ENCODE measurements around the gene BIRC5. TPM values are rescaled to one million over a fixed set of nuclear protein-coding genes. Genes with fewer than 3 reads are reported as not detected.
A peak's percentile ranks its signal among the peaks of the same experiment; 100 is the strongest.

BIRC5 gene
- total RNA-seq, 1 experiment from 2014 or later, result 140 TPM

- Histone ChIP-seq H3K27ac (ENCODE audit: low read depth, low read length) (no peak overlapping the region), H2AFZ (ENCODE audit: low read depth, low read length, poor library complexity, severe bottlenecking) (no peak overlapping the region), H3K36me3 (ENCODE audit: control insufficient read depth in 1 of 2, insufficient read depth in 2 of 2, low read length in 2 of 2) (no peaks in the 10 kb centered on the region), H4K20me1 (ENCODE audit: insufficient read depth) (no peaks in the 10 kb centered on the region), H3K4me1 (ENCODE audit: control insufficient read depth in 1 of 2, insufficient read depth in 2 of 2, low read length in 2 of 2) (peaks cover 5 to 14% of the 10 kb centered on the region in 2 experiments), H3K4me3 (replicated peaks in 1 of 2; ENCODE audit: low read depth in 1 of 2, low read length in 2 of 2) (no peak overlapping the region), H3K27me3 (ENCODE audit: insufficient read depth, low read length) (no peaks in the 10 kb centered on the region), H3K4me2 (ENCODE audit: low read length) (peak overlapping the region; percentile 50), H3K79me2 (ENCODE audit: insufficient read depth, low read length) (no peaks in the 10 kb centered on the region), H3K9me2 (ENCODE audit: insufficient read depth) (no peaks in the 10 kb centered on the region), H3K9me3 (ENCODE audit: control insufficient read depth in 1 of 2, insufficient read depth in 1 of 2, low read depth in 1 of 2, low read length in 2 of 2) (no peaks in the 10 kb centered on the region), H3K9ac (ENCODE audit: low read length) (no peak overlapping the region)
- no TSS peak for BruUV-seq (replicated peaks)
- ChIA-PET POLR2A (no interaction called here), CTCF (no interaction called here), RAD21 (ENCODE audit: low non-redundant PET in 1 of 2, low total read pairs in 2 of 2, uncharacterized antibody in 2 of 2, unreplicated experiment in 2 of 2) (interaction anchor here in 1 of 2 experiments (0.7 kb wide), 1 partner anchor 168 kb away, joined by 3 read pairs; no protein-coding TSS in a partner anchor)
- DNase-seq (ENCODE audit: low read depth, low spot score) (peak; percentile 28), ATAC-seq (peak; percentile 67)
- peak; percentile 32; the same call in 1 of the 2 replicates for TF ChIP-seq ZFX (IDR thresholded peaks at IDR 0.05)
- TF ChIP-seq ZBTB33 (IDR thresholded peaks at IDR 0.05; ENCODE audit: extremely low read depth, insufficient replicate concordance, low read length), result peak; percentile 74
- peak; percentile 65 for TF ChIP-seq YY1 (IDR thresholded peaks at IDR 0.05; ENCODE audit: extremely low read depth, insufficient replicate concordance, low read depth, low read length)
- no peak for TF ChIP-seq POLR2A (IDR thresholded peaks at IDR 0.05; ENCODE audit: borderline replicate concordance, extremely low read depth, insufficient read depth, insufficient read length)
- intact Hi-C loops (cut with micrococcal nuclease), result loop anchor here (5.0 kb wide), 1 partner anchor 127 kb away; the partner anchor contains the start of gene TMC6
Observed at GRCh38 chr17:78253946-78254672, 40.1 kb downstream of the BIRC5 start.

- H3K4me1 ChIP-seq (ENCODE audit: control insufficient read depth in 1 of 2, insufficient read depth in 2 of 2, low read length in 2 of 2), result peaks cover 5 to 14% of the 10 kb centered on the region in 2 experiments
- no peaks in the 10 kb centered on the region for H3K9me2 ChIP-seq (ENCODE audit: insufficient read depth)
- DNase-seq (ENCODE audit: low read depth, low spot score), result no peak
- ChIA-PET POLR2A (no interaction called here), RAD21 (ENCODE audit: low non-redundant PET in 1 of 2, low total read pairs in 2 of 2, uncharacterized antibody in 2 of 2, unreplicated experiment in 2 of 2) (interaction anchor here (0.6 to 0.7 kb wide), 2 partner anchors 23 to 167 kb away, joined by 3 to 5 read pairs; no protein-coding TSS in a partner anchor), CTCF (no interaction called here)
- H3K27ac ChIP-seq (ENCODE audit: low read depth, low read length), result no peak overlapping the region
- intact Hi-C loops (cut with micrococcal nuclease), result no loop called here
- H3K9ac ChIP-seq (ENCODE audit: low read length), result no peak overlapping the region
- H3K4me2 ChIP-seq (ENCODE audit: low read length), result no peak overlapping the region
- H4K20me1 ChIP-seq (ENCODE audit: insufficient read depth), result no peaks in the 10 kb centered on the region
- H3K79me2 ChIP-seq (ENCODE audit: insufficient read depth, low read length), result no peaks in the 10 kb centered on the region
- no peak overlapping the region for H3K4me3 ChIP-seq (replicated peaks in 1 of 2; ENCODE audit: low read depth in 1 of 2, low read length in 2 of 2)
- BruUV-seq (replicated peaks), result no TSS peak
- no peak for ATAC-seq
- no peak overlapping the region for H2AFZ ChIP-seq (ENCODE audit: low read depth, low read length, poor library complexity, severe bottlenecking)
- no peaks in the 10 kb centered on the region for H3K9me3 ChIP-seq (ENCODE audit: control insufficient read depth in 1 of 2, insufficient read depth in 1 of 2, low read depth in 1 of 2, low read length in 2 of 2)
- no peaks in the 10 kb centered on the region for H3K27me3 ChIP-seq (ENCODE audit: insufficient read depth, low read length)
- H3K36me3 ChIP-seq (ENCODE audit: control insufficient read depth in 1 of 2, insufficient read depth in 2 of 2, low read length in 2 of 2), result no peaks in the 10 kb centered on the region
- TF ChIP-seq MAX (IDR thresholded peaks at IDR 0.05) (no peak), TCF7L2 (IDR thresholded peaks at IDR 0.05; ENCODE audit: borderline replicate concordance, extremely low read depth, insufficient read depth, insufficient read length) (no peak), RAD21 (IDR thresholded peaks at IDR 0.05; ENCODE audit: low read depth) (no peak), EZH2phosphoT487 (IDR thresholded peaks at IDR 0.05; ENCODE audit: borderline replicate concordance) (no peak), POLR2A (IDR thresholded peaks at IDR 0.05; ENCODE audit: borderline replicate concordance, extremely low read depth, insufficient read depth, insufficient read length) (no peak), CEBPB (IDR thresholded peaks at IDR 0.05; ENCODE audit: low read depth) (no peak), POLR2AphosphoS5 (IDR thresholded peaks at IDR 0.05; ENCODE audit: low read depth, low read length) (no peak), YY1 (IDR thresholded peaks at IDR 0.05; ENCODE audit: extremely low read depth, insufficient replicate concordance, low read depth, low read length) (no peak), CTCF (IDR thresholded peaks at IDR 0.05 in 2 of 3, conservative IDR thresholded peaks at IDR 0.05 in 1 of 3; ENCODE audit: borderline replicate concordance in 1 of 3, insufficient read depth in 1 of 3, low read depth in 2 of 3, low read length in 2 of 3) (no peak), JUND (IDR thresholded peaks at IDR 0.05) (no peak)
Observed at GRCh38 chr17:78255029-78255656, 41.1 kb downstream of the BIRC5 start.

Measured in HCT116 (cell line).